ENCODE data around the gene LMO7. TPM values are rescaled to one million over a fixed set of nuclear protein-coding genes. Genes with fewer than 3 reads are reported as not detected.

LMO7 gene
- total and polyA plus RNA-seq, 2 of the 4 experiments (the other 2 are of a cell fraction), result 266 to 367 TPM

GRCh38 chr13:75879656-75880055 lies 243.5 kb downstream of the LMO7 start:
- no peak overlapping the region for H3K23ac ChIP-seq (ENCODE audit: low read depth, low read length)
- H3K79me1 ChIP-seq (ENCODE audit: low read depth in 1 of 2, low read length in 2 of 2), result no peaks in the 10 kb centered on the region
- no peak overlapping the region for H2AFZ ChIP-seq (replicated peaks; ENCODE audit: low read length, poor library complexity)
- H3K27ac ChIP-seq (ENCODE audit: insufficient read depth, low read length), result no peak overlapping the region
- no peak overlapping the region for H3K4me2 ChIP-seq (ENCODE audit: low read depth, low read length)
- H4K91ac ChIP-seq (ENCODE audit: insufficient read depth, low read depth, low read length), result no peak overlapping the region
- POLR2A ChIA-PET (ENCODE audit: unreplicated experiment), result no interaction called here
- ATAC-seq (ENCODE audit: low read depth), result no peak
- CTCF ChIA-PET, result no interaction called here
- no peaks in the 10 kb centered on the region for H4K20me1 ChIP-seq (ENCODE audit: insufficient read depth, low read length)
- peaks cover 5% of the 10 kb centered on the region for H3K4me1 ChIP-seq (ENCODE audit: control insufficient read depth, insufficient read depth, low read length)
- no peaks in the 10 kb centered on the region; the same call in 1 of the 2 replicates for H3K9me1 ChIP-seq (ENCODE audit: insufficient read depth, low read length)
- H4K5ac ChIP-seq (ENCODE audit: low read depth, low read length), result no peak overlapping the region
- no peaks in the 10 kb centered on the region for H3K9me3 ChIP-seq (ENCODE audit: control insufficient read depth, insufficient read depth, low read length)
- H2BK15ac ChIP-seq (ENCODE audit: low read depth, low read length), result no peak overlapping the region
- DNase-seq, result no peak
- H3K27me3 ChIP-seq (ENCODE audit: control insufficient read depth, insufficient read depth, low read length), result peaks cover 9% of the 10 kb centered on the region
- intact Hi-C loops (cut with micrococcal nuclease), result loop anchor here (2.0 to 10.0 kb wide), 5 partner anchors 133 to 1105 kb away; no protein-coding TSS in a partner anchor
- no TSS peak for BruUV-seq (replicated peaks)
- no peak overlapping the region for H3K18ac ChIP-seq (ENCODE audit: low read depth, low read length)
- H2AK9ac ChIP-seq (replicated peaks; ENCODE audit: low read depth, low read length, poor library complexity), result no peak overlapping the region
- H3K36me3 ChIP-seq (ENCODE audit: control insufficient read depth, insufficient read depth, low read length), result no peaks in the 10 kb centered on the region
- H2BK20ac ChIP-seq (ENCODE audit: low read depth, low read length), result no peak overlapping the region
- no peak overlapping the region for H2AK5ac ChIP-seq (ENCODE audit: low read depth, low read length)
- no peak overlapping the region for H2BK120ac ChIP-seq (ENCODE audit: low read depth, low read length)
- no peak overlapping the region for H3K14ac ChIP-seq (replicated peaks; ENCODE audit: low read depth, low read length)
- H4K8ac ChIP-seq (ENCODE audit: low read depth in 2 of 2, low read length in 2 of 2), result no peak overlapping the region
- no peak overlapping the region for H3K9ac ChIP-seq (ENCODE audit: low read depth, low read length)
- in situ Hi-C loops (cut with MboI; ENCODE audit: low sequenced_read_pairs), result loop anchor here (5.0 kb wide), 3 partner anchors 508 to 1023 kb away; no protein-coding TSS in a partner anchor
- no peak overlapping the region for H2BK5ac ChIP-seq (ENCODE audit: low read depth, low read length, poor library complexity, severe bottlenecking)
- H3K4ac ChIP-seq (ENCODE audit: low read depth, low read length), result no peak overlapping the region
- no CpG with 5 or more reads among the region's 4 CpGs for WGBS, 2 experiments (ENCODE audit: extremely low coverage in 2 of 2, insufficient read length in 1 of 2)
- dilution Hi-C loops (cut with HindIII; ENCODE audit: low sequenced_read_pairs, unreplicated experiment), result no loop called here
- no peak overlapping the region for H3K56ac ChIP-seq (ENCODE audit: extremely low read depth, insufficient read depth, low read length)
- TF ChIP-seq RFX5 (IDR thresholded peaks at IDR 0.05; ENCODE audit: low read depth, low read length), result no peak
- no peak for TF ChIP-seq NFE2L2 (IDR thresholded peaks at IDR 0.05; ENCODE audit: low read depth, low read length)
- TF ChIP-seq FOS (IDR thresholded peaks at IDR 0.05; ENCODE audit: low read depth, low read length), result no peak
- no peak for TF ChIP-seq MAZ (IDR thresholded peaks at IDR 0.05; ENCODE audit: borderline replicate concordance, low read depth, low read length)
- no peak for TF ChIP-seq CHD1 (IDR thresholded peaks at IDR 0.05; ENCODE audit: low read depth, low read length)
- H3K4me3 ChIP-seq (ENCODE audit: insufficient read depth, low read depth, low read length), result no peak overlapping the region
